Gastrocnemius medialis (tissue), 4 donors: ENCODE data around the gene SUPT3H. TPM values are rescaled to one million over a fixed set of nuclear protein-coding genes. Genes with fewer than 3 reads are reported as not detected.

ENCODE experiments used
- ATAC-seq, 2 donors: fragments of 150-250 bp; one replicate each; pipeline ENCODE4 v1.9.1; 2016
- DNase-seq, 2 donors: peaks; one replicate each; pipeline ENCODE4 v3.0.0-alpha.2; 2019
- H3K27ac ChIP-seq, 4 donors: fragments of 200-600 bp; sonication (generic); 1 replicate in 1 of 4; 2 replicates in 3 of 4; pipeline ENCODE4 v1.5.1; 2016 to 2018; ENCODE audit warnings: mild to moderate bottlenecking in 2 of 4, moderate library complexity in 1 of 4
- H3K27me3 ChIP-seq, 3 donors: fragments of 200-600 bp; sonication (generic) in 2 of 3; 1 replicate in 1 of 3; 2 replicates in 2 of 3; pipeline versions ENCODE4 v1.5.1 to v1.6.0; 2016 to 2019; ENCODE audit warnings: mild to moderate bottlenecking in 1 of 3, moderate library complexity in 1 of 3
- H3K36me3 ChIP-seq, 2 donors: fragments of 200-600 bp; sonication (generic) in 1 of 2; one replicate each; pipeline ENCODE4 v1.5.1; 2017 to 2018
- H3K4me1 ChIP-seq, 2 donors: fragments of 200-600 bp; sonication (generic) in 1 of 2; one replicate each; pipeline ENCODE4 v1.5.1; 2016 to 2017; ENCODE audit warnings: mild to moderate bottlenecking in 2 of 2
- H3K4me3 ChIP-seq, 4 donors: fragments of 200-600 bp; sonication (generic) in 3 of 4; 1 replicate in 1 of 4; 2 replicates in 3 of 4; pipeline ENCODE4 v1.5.1; 2016 to 2019; ENCODE audit warnings: mild to moderate bottlenecking in 2 of 4
- H3K9me3 ChIP-seq, 3 donors: fragments of 200-600 bp; sonication (generic) in 2 of 3; 1 replicate in 1 of 3; 2 replicates in 2 of 3; pipeline ENCODE4 v1.5.1; 2016 to 2019
- POLR2A ChIP-seq, 2 donors: fragments of 450-650 bp; IDR thresholded peaks; one replicate each; pipeline ENCODE4 v1.6.1; 2017; ENCODE audit warnings: antibody characterized with exemption in 2 of 2, mild to moderate bottlenecking in 2 of 2, moderate library complexity in 2 of 2
- in situ Hi-C, 4 donors: fragments of 200-750 bp; cut with MboI; loops; one replicate each; pipeline versions ENCODE4 v1.15.0 to v1.8.0; 2017; ENCODE audit warnings: low sequenced_read_pairs in 4 of 4
- intact Hi-C: fragments of 100-400 bp; cut with DNase I; formaldehyde crosslinking; loops from one replicate; pipeline ENCODE4 v1.15.1; 2023; ENCODE audit warnings: low total_unique reads
- total RNA-seq, 4 donors: library from RNA; depleted of rRNA; stranded (reverse); fragments of >200 nt; gene quantifications; one replicate each; pipeline versions ENCODE4 v1.1.0 to v1.2.3, GENCODE V29; 2016
- TF ChIP-seq, protein P1 (sequence below), 5 experiments: fragments of 450-650 bp in 3 of 5; fragments of 200-600 bp in 2 of 5; sonication (generic) in 2 of 5; IDR thresholded peaks in 4 of 5; conservative IDR thresholded peaks in 1 of 5; 1 replicate in 4 of 5; 2 replicates in 1 of 5; pipeline ENCODE4 v1.5.1; 2016 to 2019; ENCODE audit warnings: antibody characterized with exemption in 5 of 5, mild to moderate bottlenecking in 3 of 5, moderate library complexity in 3 of 5

SUPT3H gene
- total RNA-seq, 4 donors from 2014 or later: 1.5 to 9.0 (median 4.2) TPM

DNA sequence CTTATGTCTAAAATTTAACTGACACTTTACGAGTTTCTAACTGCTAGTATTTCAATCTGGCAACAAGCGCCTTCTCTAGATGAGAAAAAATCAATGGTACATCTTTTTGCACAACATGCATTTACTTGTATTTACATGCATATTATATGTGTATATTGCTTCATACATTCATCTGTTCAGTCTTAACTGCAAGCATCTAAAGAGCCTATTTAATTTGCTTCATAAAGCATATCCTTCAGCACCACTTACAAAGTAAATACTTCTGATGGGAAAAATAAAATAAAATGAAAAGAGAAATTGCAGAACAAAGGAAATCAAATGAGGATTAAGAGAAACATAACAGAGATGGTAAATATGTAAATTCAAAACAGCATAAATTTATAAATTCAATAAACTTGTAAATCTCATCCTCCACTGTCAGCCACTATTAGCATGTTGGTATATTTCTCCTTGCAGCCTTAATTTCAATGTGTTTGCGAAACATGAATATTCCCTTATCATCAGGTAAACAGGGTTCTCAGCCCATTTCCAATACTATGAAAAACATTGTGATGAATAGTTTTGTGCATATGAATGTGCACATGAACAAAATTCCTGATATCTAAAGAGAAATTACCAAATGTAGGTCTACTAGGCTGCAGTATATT, 382.1 kb downstream of the SUPT3H start:
- H3K4me3 ChIP-seq: no peak overlapping the region
- no peaks in the 10 kb centered on the region for H3K36me3 ChIP-seq
- no peak for ATAC-seq
- H3K27me3 ChIP-seq: no peaks in the 10 kb centered on the region
- no peaks in the 10 kb centered on the region for H3K9me3 ChIP-seq
- DNase-seq: no peak
- in situ Hi-C loops (no loop called here), intact Hi-C loops (no loop called here)
- TF ChIP-seq, protein P1, sequence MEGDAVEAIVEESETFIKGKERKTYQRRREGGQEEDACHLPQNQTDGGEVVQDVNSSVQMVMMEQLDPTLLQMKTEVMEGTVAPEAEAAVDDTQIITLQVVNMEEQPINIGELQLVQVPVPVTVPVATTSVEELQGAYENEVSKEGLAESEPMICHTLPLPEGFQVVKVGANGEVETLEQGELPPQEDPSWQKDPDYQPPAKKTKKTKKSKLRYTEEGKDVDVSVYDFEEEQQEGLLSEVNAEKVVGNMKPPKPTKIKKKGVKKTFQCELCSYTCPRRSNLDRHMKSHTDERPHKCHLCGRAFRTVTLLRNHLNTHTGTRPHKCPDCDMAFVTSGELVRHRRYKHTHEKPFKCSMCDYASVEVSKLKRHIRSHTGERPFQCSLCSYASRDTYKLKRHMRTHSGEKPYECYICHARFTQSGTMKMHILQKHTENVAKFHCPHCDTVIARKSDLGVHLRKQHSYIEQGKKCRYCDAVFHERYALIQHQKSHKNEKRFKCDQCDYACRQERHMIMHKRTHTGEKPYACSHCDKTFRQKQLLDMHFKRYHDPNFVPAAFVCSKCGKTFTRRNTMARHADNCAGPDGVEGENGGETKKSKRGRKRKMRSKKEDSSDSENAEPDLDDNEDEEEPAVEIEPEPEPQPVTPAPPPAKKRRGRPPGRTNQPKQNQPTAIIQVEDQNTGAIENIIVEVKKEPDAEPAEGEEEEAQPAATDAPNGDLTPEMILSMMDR (IDR thresholded peaks at IDR 0.05 in 4 of 5, conservative IDR thresholded peaks at IDR 0.05 in 1 of 5): no peak
- no peak for TF ChIP-seq POLR2A (IDR thresholded peaks at IDR 0.05)
- H3K4me1 ChIP-seq: no peaks in the 10 kb centered on the region
- H3K27ac ChIP-seq: no peak overlapping the region

DNA sequence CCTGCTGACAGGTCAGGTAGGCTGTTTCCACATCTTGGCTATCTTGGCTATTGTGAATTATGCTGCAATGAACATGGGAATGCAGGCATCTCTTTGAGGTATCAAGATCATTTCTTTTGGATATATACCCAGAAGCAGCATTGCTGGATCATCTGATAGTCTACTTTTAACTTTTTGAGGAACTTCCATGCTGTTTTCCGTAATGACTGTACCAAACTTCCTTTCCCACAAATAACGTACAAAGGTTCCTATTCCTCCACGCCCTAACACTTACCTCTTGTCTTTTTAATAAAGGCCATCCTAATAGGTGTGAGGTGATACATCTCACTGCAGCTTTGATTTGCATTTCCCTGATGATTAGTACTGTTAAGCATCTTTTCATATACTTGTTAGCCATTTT, 388.3 kb downstream of the SUPT3H start:
- Histone ChIP-seq H3K36me3 (no peaks in the 10 kb centered on the region), H3K4me3 (no peak overlapping the region), H3K4me1 (no peaks in the 10 kb centered on the region), H3K27me3 (no peaks in the 10 kb centered on the region), H3K27ac (no peak overlapping the region), H3K9me3 (no peaks in the 10 kb centered on the region)
- in situ Hi-C loops (no loop called here), intact Hi-C loops (no loop called here)
- DNase-seq (no peak), ATAC-seq (no peak)
- no peak for TF ChIP-seq POLR2A (IDR thresholded peaks at IDR 0.05)
- TF ChIP-seq, protein P1 (IDR thresholded peaks at IDR 0.05 in 4 of 5, conservative IDR thresholded peaks at IDR 0.05 in 1 of 5): no peak

DNA sequence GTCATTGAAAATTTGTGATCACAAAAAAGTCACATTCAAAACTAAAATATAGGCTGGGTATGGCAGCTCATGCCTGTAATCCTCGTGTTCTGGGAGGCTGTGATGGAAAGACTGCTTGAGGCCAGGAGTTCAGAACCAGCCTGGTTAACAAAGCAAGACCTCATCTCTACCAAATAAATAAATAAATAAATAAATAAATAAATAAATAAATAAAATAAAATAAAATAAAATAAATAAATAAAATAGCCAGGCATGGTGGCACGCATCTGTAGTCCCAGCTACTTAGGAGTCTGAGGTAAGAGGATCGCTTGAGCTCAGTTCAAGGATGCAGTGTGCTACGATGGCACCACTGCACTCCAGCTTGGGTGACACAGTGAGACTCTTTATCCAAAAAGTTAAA, 392.7 kb downstream of the SUPT3H start:
- H3K4me1 ChIP-seq: no peaks in the 10 kb centered on the region
- TF ChIP-seq, protein P1 (IDR thresholded peaks at IDR 0.05 in 4 of 5, conservative IDR thresholded peaks at IDR 0.05 in 1 of 5): no peak
- no peak for TF ChIP-seq POLR2A (IDR thresholded peaks at IDR 0.05)
- no peaks in the 10 kb centered on the region for H3K27me3 ChIP-seq
- no peaks in the 10 kb centered on the region for H3K36me3 ChIP-seq
- no peak for DNase-seq
- H3K4me3 ChIP-seq: no peak overlapping the region
- intact Hi-C loops (no loop called here), in situ Hi-C loops (no loop called here)
- no peak for ATAC-seq
- H3K27ac ChIP-seq: no peak overlapping the region
- H3K9me3 ChIP-seq: no peaks in the 10 kb centered on the region

DNA sequence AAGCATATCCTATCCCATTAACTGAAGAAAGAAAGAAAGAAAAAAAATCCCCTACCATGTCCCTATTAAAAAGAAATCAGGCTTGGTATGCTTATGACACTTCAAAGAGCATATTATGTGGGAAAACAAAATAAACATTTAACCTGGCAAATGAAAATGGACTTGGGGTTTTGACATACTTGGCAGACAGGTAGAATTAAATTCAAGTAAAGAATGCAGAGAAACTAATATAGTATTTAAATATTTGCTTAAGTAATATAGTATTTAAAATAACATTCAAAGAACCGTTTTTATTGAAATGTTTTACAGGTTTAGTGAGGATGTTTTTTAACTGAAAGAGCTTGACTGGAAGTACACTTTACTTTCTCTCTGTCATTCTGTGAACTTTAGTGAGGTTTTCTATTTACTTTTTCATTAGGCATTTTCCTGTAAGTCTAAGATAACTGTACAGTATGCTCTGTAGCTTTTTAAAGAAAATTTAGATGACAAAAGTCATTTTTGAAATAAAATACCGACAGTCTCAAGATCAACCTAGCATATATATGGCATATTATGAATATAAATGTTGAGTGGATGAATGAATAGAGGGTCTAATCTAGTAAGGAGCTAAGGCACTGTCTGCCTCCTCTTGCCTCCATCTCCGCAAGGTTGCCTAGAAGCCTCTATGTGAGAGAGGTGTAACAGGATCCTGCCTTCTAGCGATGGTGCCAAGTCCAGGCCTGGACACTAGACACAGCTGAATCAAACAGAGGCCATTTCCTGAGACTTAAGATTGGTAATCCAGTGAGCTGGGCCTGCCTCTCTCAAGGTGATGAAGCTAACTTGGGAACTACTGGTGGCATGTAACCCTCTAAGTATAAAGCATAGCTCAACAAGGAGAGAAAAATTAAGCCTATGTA, 394.0 kb downstream of the SUPT3H start:
- Histone ChIP-seq H3K4me3 (no peak overlapping the region), H3K27ac (no peak overlapping the region), H3K4me1 (no peaks in the 10 kb centered on the region), H3K9me3 (no peaks in the 10 kb centered on the region), H3K27me3 (no peaks in the 10 kb centered on the region), H3K36me3 (no peaks in the 10 kb centered on the region)
- no peak for DNase-seq
- no peak for ATAC-seq
- in situ Hi-C loops: no loop called here
- intact Hi-C loops: no loop called here
- TF ChIP-seq POLR2A (IDR thresholded peaks at IDR 0.05): no peak
- TF ChIP-seq, protein P1 (IDR thresholded peaks at IDR 0.05 in 4 of 5, conservative IDR thresholded peaks at IDR 0.05 in 1 of 5): no peak
